ENCODE results near the gene TGFBR3.

The TGFBR3 gene

GRCh38 chr1:91796390-91796654 lies 89.6 kb downstream of the TGFBR3 start:
- H3K4me3 ChIP-seq (ENCODE audit: low read depth, low read length), result no peak overlapping the region
- no peak for TF ChIP-seq CTCF (IDR thresholded peaks at IDR 0.05; ENCODE audit: insufficient read depth, low read depth, low read length, missing control alignments)
- no peak for DNase-seq (ENCODE audit: low read depth)

DNA sequence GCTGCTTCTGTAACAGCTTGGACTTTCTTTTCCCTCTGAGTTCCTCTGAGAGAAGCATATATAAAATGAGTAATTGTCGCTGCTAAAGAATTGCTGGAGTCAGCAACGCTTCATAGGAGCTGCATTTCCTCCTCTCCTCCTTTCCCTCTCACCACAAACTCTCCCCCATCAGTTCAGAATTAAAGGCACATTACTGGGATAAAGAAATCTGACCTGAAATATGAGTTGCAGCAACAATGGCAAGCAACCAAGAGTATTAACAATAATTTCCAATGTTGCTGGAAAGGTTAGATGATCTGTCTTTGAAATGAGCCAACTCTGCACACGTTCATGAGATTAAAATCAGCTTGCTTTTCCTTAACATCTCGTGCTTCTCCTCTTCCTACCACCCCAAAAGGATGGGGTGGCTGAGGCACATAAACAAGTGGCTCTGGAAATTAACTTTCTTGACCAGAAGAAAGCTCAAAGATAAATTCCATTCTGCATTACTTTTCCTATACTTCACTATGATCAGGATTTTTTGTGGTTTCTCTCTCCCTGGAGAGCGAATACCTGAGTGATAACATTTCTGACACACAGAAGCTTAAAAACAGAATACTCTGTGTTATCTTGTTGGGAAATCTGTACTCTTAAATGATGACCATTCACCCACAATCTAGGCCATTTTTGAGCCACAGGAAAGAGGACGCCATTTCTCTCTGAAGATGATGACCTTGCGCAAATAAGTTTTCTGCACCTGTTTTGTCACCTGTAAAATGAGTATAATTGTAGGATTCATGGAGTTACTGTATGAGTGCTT lies 90.2 kb downstream of the TGFBR3 start:
- DNase-seq (ENCODE audit: low read depth), result no peak
- no peak overlapping the region for H3K4me3 ChIP-seq (ENCODE audit: low read depth, low read length)
- TF ChIP-seq CTCF (IDR thresholded peaks at IDR 0.05; ENCODE audit: insufficient read depth, low read depth, low read length, missing control alignments), result no peak

GRCh38 chr1:91793877-91794276 lies 92.1 kb downstream of the TGFBR3 start:
- TF ChIP-seq CTCF (IDR thresholded peaks at IDR 0.05; ENCODE audit: insufficient read depth, low read depth, low read length, missing control alignments), result no peak
- H3K4me3 ChIP-seq (ENCODE audit: low read depth, low read length), result no peak overlapping the region
- DNase-seq (ENCODE audit: low read depth), result no peak

DNA sequence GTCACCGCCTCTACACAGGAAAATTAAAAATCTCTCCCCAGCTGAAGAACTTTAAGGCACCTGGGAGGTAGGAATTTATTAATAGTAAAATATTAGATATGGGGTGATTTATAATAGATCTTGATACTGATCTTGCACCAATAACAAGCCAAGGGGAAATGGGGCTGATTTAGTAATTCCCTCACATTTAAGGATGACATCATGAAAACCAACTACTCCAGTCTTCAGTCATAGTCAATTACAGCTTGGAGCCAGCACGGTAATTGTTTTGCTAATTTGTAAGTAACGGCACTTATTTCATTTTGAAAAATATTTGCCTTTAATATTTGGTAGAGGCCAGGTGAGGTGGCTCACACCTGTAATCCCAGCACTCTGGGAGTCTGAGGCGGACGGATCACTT lies 92.8 kb downstream of the TGFBR3 start:
- no peak for TF ChIP-seq CTCF (IDR thresholded peaks at IDR 0.05; ENCODE audit: insufficient read depth, low read depth, low read length, missing control alignments)
- H3K4me3 ChIP-seq (ENCODE audit: low read depth, low read length), result no peak overlapping the region
- DNase-seq (ENCODE audit: low read depth), result no peak

DNA sequence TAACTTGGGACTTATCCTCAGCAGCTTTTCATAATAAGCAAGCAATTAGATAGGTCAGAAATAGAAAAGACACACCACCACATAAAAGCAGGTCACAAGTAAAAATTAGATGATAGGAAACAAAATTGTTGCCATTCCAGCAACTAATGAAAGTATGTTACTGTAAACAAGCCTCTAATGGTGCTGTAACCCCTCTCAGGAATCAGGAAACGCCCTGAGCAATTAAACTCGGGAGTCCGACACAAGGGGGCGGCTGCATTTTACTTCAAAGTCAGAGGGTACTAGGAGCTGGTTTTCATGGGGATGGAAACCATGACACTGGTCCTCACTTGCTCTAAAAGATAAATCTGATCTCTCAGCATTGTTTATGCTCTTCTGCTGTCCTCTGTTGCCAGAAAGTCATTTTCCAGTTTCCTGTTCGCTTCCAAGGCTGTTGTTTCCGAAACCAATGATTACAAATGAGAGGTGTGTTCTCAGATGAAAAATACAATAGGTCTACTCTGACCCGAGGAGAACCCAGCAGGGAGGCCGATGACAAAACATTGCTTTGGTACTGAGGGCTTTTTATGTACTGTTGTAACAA lies 93.4 kb downstream of the TGFBR3 start:
- no peak overlapping the region for H3K4me3 ChIP-seq (ENCODE audit: low read depth, low read length)
- TF ChIP-seq CTCF (IDR thresholded peaks at IDR 0.05; ENCODE audit: insufficient read depth, low read depth, low read length, missing control alignments), result no peak
- no peak for DNase-seq (ENCODE audit: low read depth)

GRCh38 chr1:91791691-91792488 lies 94.1 kb downstream of the TGFBR3 start:
- H3K4me3 ChIP-seq (ENCODE audit: low read depth, low read length), result no peak overlapping the region
- DNase-seq (ENCODE audit: low read depth), result peak; percentile 42
- no peak for TF ChIP-seq CTCF (IDR thresholded peaks at IDR 0.05; ENCODE audit: insufficient read depth, low read depth, low read length, missing control alignments)
